Measurements from ENCODE around the gene CUX1.
"Not testable (repeated sequence)": the region's sequence is repeated elsewhere in the genome, so short reads cannot be mapped to it uniquely, and the experiment has no call there.

CUX1 gene

GRCh38 chr7:101929256-101929655, 111.8 kb downstream of the CUX1 start:
- DNase-seq, result no peak
- Histone ChIP-seq H3F3A (ENCODE audit: insufficient read depth, low read length) (no peaks in the 10 kb centered on the region), H3K27ac (ENCODE audit: low read length) (no peak overlapping the region), H2AFZ (ENCODE audit: low read length) (no peak overlapping the region), H4K20me1 (ENCODE audit: insufficient read depth, low read length) (0 out of 2 replicates have a peak, but pooled peaks cover 4% of the 10 kb centered on the region), H3K9me3 (replicated peaks; ENCODE audit: insufficient read depth, low read length) (no peaks in the 10 kb centered on the region), H3K4me1 (ENCODE audit: low read length) (no peaks in the 10 kb centered on the region), H3K79me2 (ENCODE audit: low read length) (peaks cover 69% of the 10 kb centered on the region), H3K9me2 (replicated peaks; ENCODE audit: insufficient read depth, low read length) (no peaks in the 10 kb centered on the region), H3K36me3 (replicated peaks; ENCODE audit: insufficient read depth, low read length) (no peaks in the 10 kb centered on the region), H3K4me2 (ENCODE audit: low read depth, low read length) (no peak overlapping the region), H3K4me3 (ENCODE audit: low read length) (no peak overlapping the region), H3K27me3 (replicated peaks; ENCODE audit: insufficient read depth, low read length) (no peaks in the 10 kb centered on the region), H3K9ac (ENCODE audit: low read length) (no peak overlapping the region)
- no peak for TF ChIP-seq EZH2 (optimal IDR thresholded peaks at IDR 0.05; ENCODE audit: low read depth, low read length)
- no peak for TF ChIP-seq CTCF (IDR thresholded peaks at IDR 0.05; ENCODE audit: low read length)

GRCh38 chr7:101929911-101930310, 112.5 kb downstream of the CUX1 start:
- peaks cover 75% of the 10 kb centered on the region for H3K79me2 ChIP-seq (ENCODE audit: low read length)
- not testable (repeated sequence) for H3F3A ChIP-seq (ENCODE audit: insufficient read depth, low read length); H3K27me3 ChIP-seq (replicated peaks; ENCODE audit: insufficient read depth, low read length); H3K9ac ChIP-seq (ENCODE audit: low read length); H3K4me2 ChIP-seq (ENCODE audit: low read depth, low read length); H3K9me2 ChIP-seq (replicated peaks; ENCODE audit: insufficient read depth, low read length); H3K27ac ChIP-seq (ENCODE audit: low read length); H3K9me3 ChIP-seq (replicated peaks; ENCODE audit: insufficient read depth, low read length); H3K4me1 ChIP-seq (ENCODE audit: low read length); H4K20me1 ChIP-seq (ENCODE audit: insufficient read depth, low read length); DNase-seq; H3K4me3 ChIP-seq (ENCODE audit: low read length); H2AFZ ChIP-seq (ENCODE audit: low read length); H3K36me3 ChIP-seq (replicated peaks; ENCODE audit: insufficient read depth, low read length)

DNA sequence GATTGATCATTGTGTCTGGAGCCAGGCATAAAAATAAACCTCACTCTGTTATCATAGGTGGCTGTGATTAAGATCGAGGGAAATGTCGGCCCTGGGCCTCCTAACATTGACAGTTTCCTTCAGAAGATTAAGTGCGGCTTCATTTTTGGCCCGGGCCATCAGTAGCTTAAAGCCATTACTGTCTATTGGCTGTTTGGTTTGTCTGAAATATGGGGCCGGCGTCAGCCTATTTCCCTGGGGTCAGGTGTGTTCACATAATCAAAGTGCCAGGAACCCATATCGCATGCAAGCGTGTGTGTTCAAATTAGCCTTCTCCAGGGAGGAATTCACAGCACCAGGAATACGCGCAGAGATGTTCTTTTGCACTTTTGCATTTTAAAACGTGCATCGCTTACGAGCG, 114.7 kb downstream of the CUX1 start:
- H4K20me1 ChIP-seq (ENCODE audit: insufficient read depth, low read length), result peaks cover 8% of the 10 kb centered on the region; the same call in 1 of the 2 replicates
- H3K27ac ChIP-seq (ENCODE audit: low read length), result no peak overlapping the region
- H3K4me3 ChIP-seq (ENCODE audit: low read length), result no peak overlapping the region
- no peaks in the 10 kb centered on the region for H3K9me2 ChIP-seq (replicated peaks; ENCODE audit: insufficient read depth, low read length)
- 0 out of 2 replicates have a peak, but pooled peaks cover 4% of the 10 kb centered on the region for H3K4me1 ChIP-seq (ENCODE audit: low read length)
- no peak overlapping the region for H2AFZ ChIP-seq (ENCODE audit: low read length)
- H3K9ac ChIP-seq (ENCODE audit: low read length), result no peak overlapping the region
- H3K27me3 ChIP-seq (replicated peaks; ENCODE audit: insufficient read depth, low read length), result no peaks in the 10 kb centered on the region
- TF ChIP-seq CTCF (IDR thresholded peaks at IDR 0.05; ENCODE audit: low read length), result no peak
- TF ChIP-seq EZH2 (optimal IDR thresholded peaks at IDR 0.05; ENCODE audit: low read depth, low read length), result no peak
- no peak for TF ChIP-seq EZH2phosphoT487 (IDR thresholded peaks at IDR 0.05; ENCODE audit: low read length)
- no peaks in the 10 kb centered on the region for H3F3A ChIP-seq (ENCODE audit: insufficient read depth, low read length)
- no peak overlapping the region for H3K4me2 ChIP-seq (ENCODE audit: low read depth, low read length)
- peaks cover 78% of the 10 kb centered on the region for H3K79me2 ChIP-seq (ENCODE audit: low read length)
- no peaks in the 10 kb centered on the region for H3K9me3 ChIP-seq (replicated peaks; ENCODE audit: insufficient read depth, low read length)
- no peaks in the 10 kb centered on the region for H3K36me3 ChIP-seq (replicated peaks; ENCODE audit: insufficient read depth, low read length)
- no peak for DNase-seq

DNA sequence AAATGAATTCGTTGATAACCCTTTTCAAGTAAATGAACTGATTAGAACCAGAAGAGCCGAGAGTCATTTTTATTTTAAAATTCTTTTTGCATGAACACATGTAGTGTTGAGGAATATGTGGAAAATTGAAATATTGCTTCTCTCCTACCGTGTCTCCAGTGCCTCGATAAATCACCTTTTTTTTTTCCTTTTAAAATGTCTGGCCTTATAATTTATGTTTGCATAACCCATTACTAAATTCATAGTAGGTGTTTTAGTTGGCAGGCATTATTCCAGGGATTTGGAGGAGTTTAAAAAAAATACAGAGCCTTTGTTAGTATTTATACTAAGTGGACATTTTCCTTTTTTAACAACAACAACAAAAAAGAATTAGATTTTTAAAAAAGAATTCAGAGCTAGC, 115.6 kb downstream of the CUX1 start:
- H3F3A ChIP-seq (ENCODE audit: insufficient read depth, low read length), result no peaks in the 10 kb centered on the region
- peaks cover 75% of the 10 kb centered on the region for H3K79me2 ChIP-seq (ENCODE audit: low read length)
- no peaks in the 10 kb centered on the region for H3K27me3 ChIP-seq (replicated peaks; ENCODE audit: insufficient read depth, low read length)
- DNase-seq, result no peak
- no peak overlapping the region for H3K9ac ChIP-seq (ENCODE audit: low read length)
- no peak overlapping the region for H3K4me3 ChIP-seq (ENCODE audit: low read length)
- no peak overlapping the region for H3K27ac ChIP-seq (ENCODE audit: low read length)
- no peaks in the 10 kb centered on the region for H3K9me2 ChIP-seq (replicated peaks; ENCODE audit: insufficient read depth, low read length)
- H3K36me3 ChIP-seq (replicated peaks; ENCODE audit: insufficient read depth, low read length), result no peaks in the 10 kb centered on the region
- H3K4me1 ChIP-seq (ENCODE audit: low read length), result 0 out of 2 replicates have a peak, but pooled peaks cover 4% of the 10 kb centered on the region
- no peak overlapping the region for H2AFZ ChIP-seq (ENCODE audit: low read length)
- TF ChIP-seq EZH2 (optimal IDR thresholded peaks at IDR 0.05; ENCODE audit: low read depth, low read length) (no peak), EZH2phosphoT487 (IDR thresholded peaks at IDR 0.05; ENCODE audit: low read length) (no peak), CTCF (IDR thresholded peaks at IDR 0.05; ENCODE audit: low read length) (no peak)
- no peaks in the 10 kb centered on the region for H3K9me3 ChIP-seq (replicated peaks; ENCODE audit: insufficient read depth, low read length)
- H3K4me2 ChIP-seq (ENCODE audit: low read depth, low read length), result no peak overlapping the region
- peaks cover 8% of the 10 kb centered on the region; the same call in 1 of the 2 replicates for H4K20me1 ChIP-seq (ENCODE audit: insufficient read depth, low read length)

Data from MM.1S (cell line).